Bronchial epithelial cell (primary cell): ENCODE data around the gene CXorf65. TPM values are rescaled to one million over a fixed set of nuclear protein-coding genes. Genes with fewer than 3 reads are reported as not detected.

Experiments used
- DNase-seq: peaks from one replicate; pipeline ENCODE4 v3.0.0-alpha.2; 2010; ENCODE audit warnings: low read depth
- FAIRE-seq: peaks from 2 replicates; lab custom pipeline; 2011; peaks lifted over from hg19 to GRCh38; lab: Jason Lieb, UNC
- H3K27me3 ChIP-seq: 2 replicates; pipeline ENCODE4 v1.5.1; 2011; ENCODE audit warnings: low read length; ENCODE audit not compliant: control insufficient read depth, insufficient read depth
- H3K36me3 ChIP-seq: 2 replicates; pipeline ENCODE4 v1.5.1; 2011; ENCODE audit warnings: low read length; ENCODE audit not compliant: control insufficient read depth, insufficient read depth
- H3K4me3 ChIP-seq: 2 replicates; pipeline ENCODE4 v1.5.1; 2011; ENCODE audit warnings: mild to moderate bottlenecking, low read depth, low read length, control low read depth
- total RNA-seq: library from RNA; depleted of rRNA; stranded (reverse); fragments of >200 nt; gene quantifications from 2 replicates; pipeline ENCODE4 v1.2.1, GENCODE V29; 2014
- TF ChIP-seq, protein P1 (sequence below): IDR thresholded peaks from 2 replicates; pipeline ENCODE4 v1.5.1; 2011; ENCODE audit warnings: mild to moderate bottlenecking, moderate library complexity, low read length, control low read depth, inconsistent platforms; ENCODE audit not compliant: insufficient read depth, severe bottlenecking

The CXorf65 gene
- total RNA-seq, 1 donor from 2014 or later: not detected

DNA sequence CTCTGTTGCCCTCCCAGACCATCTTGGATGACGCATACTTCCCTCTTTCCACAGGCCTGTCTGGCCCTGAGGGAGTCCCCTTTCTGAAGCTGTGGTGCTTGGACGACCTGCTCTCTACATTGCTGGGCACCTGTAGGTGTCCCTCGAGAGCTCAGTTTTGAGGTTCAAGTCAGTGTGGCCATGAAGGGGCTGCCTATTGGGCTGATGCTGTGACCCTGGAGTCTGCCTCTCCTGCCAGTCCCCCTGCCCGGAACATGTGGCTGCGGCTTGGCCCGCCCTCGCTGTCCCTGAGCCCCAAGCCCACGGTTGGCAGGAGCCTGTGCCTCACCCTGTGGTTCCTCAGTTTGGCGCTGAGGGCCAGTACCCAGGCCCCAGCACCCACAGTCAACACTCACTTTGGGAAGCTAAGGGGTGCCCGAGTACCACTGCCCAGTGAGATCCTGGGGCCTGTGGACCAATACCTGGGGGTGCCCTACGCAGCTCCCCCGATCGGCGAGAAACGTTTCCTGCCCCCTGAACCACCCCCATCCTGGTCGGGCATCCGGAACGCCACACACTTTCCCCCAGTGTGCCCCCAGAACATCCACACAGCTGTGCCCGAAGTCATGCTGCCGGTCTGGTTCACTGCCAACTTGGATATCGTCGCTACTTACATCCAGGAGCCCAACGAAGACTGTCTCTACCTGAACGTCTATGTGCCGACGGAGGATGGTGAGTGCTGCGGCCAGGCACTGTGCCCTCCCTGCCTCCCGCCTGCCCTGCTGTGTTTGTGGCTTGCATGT is 41.1 kb upstream of the CXorf65 start:
- Histone ChIP-seq H3K4me3 (no peak overlapping the region), H3K36me3 (no peaks in the 10 kb centered on the region), H3K27me3 (no peaks in the 10 kb centered on the region)
- TF ChIP-seq, protein P1, sequence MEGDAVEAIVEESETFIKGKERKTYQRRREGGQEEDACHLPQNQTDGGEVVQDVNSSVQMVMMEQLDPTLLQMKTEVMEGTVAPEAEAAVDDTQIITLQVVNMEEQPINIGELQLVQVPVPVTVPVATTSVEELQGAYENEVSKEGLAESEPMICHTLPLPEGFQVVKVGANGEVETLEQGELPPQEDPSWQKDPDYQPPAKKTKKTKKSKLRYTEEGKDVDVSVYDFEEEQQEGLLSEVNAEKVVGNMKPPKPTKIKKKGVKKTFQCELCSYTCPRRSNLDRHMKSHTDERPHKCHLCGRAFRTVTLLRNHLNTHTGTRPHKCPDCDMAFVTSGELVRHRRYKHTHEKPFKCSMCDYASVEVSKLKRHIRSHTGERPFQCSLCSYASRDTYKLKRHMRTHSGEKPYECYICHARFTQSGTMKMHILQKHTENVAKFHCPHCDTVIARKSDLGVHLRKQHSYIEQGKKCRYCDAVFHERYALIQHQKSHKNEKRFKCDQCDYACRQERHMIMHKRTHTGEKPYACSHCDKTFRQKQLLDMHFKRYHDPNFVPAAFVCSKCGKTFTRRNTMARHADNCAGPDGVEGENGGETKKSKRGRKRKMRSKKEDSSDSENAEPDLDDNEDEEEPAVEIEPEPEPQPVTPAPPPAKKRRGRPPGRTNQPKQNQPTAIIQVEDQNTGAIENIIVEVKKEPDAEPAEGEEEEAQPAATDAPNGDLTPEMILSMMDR: no peak
- FAIRE-seq: no peak
- no peak for DNase-seq

DNA sequence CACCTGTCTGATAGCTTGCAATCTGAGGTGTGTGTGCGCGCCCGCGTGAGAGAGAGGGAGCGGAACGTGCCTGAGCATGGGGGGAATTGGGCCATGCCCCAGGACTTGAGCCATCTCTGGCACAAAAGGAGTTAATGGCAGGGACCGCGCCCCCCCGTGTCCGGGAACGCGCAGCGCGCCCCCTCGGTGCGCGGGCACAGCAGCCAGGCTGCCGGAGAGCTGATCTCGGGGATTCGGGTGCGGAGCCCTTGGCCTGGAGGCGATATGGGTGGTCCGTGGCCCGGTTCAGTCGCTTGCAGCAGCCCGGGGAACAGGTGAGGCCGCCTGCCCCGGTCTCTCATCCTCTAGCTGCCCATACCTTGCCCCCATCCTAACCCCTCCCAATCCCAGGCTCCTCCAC is 38.1 kb upstream of the CXorf65 start, which contains the start of gene NLGN3:
Gene NLGN3, plus strand, starts transcription at position 191 of the 400 bp plus-strand sequence. CDS start 2,909 bp downstream, outside the sequence.
- TF ChIP-seq, protein P1: no peak
- no peak for DNase-seq
- FAIRE-seq: no peak
- H3K36me3 ChIP-seq: no peaks in the 10 kb centered on the region
- no peak within 1 kb of the TSS for H3K4me3 ChIP-seq
- no peaks in the 10 kb centered on the region for H3K27me3 ChIP-seq

DNA sequence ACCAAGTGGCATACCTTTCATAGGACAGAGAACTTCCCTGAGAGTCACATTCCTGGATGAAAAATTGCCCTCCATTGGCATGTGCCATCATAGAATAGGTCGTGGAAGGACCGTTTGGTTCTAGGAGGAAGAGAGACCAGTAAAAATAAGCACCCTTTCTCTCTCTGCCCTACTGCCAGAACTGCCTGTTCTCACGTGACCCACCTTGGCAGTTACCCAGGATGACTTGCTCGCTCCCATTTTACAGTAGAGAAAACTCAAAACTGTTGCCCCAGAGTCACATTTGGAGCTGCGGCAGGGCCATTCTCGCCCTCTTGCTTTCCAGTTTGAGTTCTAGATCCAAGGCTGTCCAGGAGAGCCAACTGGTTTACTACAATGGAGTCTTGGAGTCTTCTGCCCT is 37.0 kb upstream of the CXorf65 start:
- FAIRE-seq (no peak), DNase-seq (peak; percentile 9)
- no peak overlapping the region for H3K4me3 ChIP-seq

DNA sequence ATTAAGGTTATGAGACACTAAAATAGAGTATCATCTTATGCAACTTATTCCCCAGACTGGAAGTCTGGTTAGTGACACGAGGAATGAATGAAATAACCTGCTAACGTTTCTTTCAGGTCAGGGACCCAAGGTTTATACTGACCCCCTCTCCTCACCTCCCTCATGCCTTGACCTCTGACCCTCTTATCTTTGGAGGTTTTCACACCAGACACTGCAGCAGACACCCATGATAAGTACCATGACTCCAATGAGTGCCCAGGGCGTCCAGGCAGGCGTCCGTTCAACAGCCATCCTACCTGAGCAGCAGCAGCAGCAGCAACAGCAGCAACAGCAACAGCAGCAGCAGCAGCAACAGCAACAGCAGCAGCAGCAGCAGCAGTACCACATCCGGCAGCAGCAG is 33.9 kb upstream of the CXorf65 start:
- DNase-seq (no peak), FAIRE-seq (no peak)
- Histone ChIP-seq H3K36me3 (peaks cover 7% of the 10 kb centered on the region), H3K4me3 (no peak overlapping the region), H3K27me3 (no peaks in the 10 kb centered on the region)
- TF ChIP-seq, protein P1: no peak

More for the DNA sequence above, 37.0 kb upstream of the CXorf65 start:
- H3K36me3 ChIP-seq: peaks cover 2% of the 10 kb centered on the region
- no peaks in the 10 kb centered on the region for H3K27me3 ChIP-seq
- TF ChIP-seq, protein P1: no peak

DNA sequence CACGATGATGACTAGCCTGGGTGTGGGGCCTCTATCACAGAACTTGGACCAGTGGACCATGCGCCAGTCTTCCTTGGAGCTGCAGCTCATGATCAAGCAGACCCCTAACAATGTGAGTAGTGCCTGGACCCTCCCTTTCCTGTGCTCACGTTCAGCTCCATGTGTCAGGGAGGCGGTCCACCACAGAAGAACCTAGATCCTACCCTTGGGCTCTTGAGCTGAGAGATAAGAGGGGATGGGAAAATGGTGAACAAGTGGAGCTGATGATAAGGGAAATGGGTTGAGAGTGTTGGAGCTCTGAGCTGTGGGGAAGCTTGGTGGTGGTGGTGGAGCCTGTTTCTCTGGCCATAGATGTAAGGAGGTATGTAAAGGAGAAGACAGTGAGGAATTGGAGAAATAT is 25.0 kb upstream of the CXorf65 start:
- Histone ChIP-seq H3K4me3 (no peak overlapping the region), H3K27me3 (no peaks in the 10 kb centered on the region), H3K36me3 (peaks cover 13% of the 10 kb centered on the region)
- TF ChIP-seq, protein P1: no peak
- DNase-seq: no peak
- FAIRE-seq: no peak
